GM13976 (cell line): Measurements from ENCODE around the gene ETS2.
A peak's percentile ranks its signal among the peaks of the same experiment; 100 is the strongest.
"Not testable (repeated sequence)": the region's sequence is repeated elsewhere in the genome, so short reads cannot be mapped to it uniquely, and the experiment has no call there.

ENCODE experiments used
- DNase-seq: peaks from one replicate; pipeline ENCODE4 v3.0.0; 2012; ENCODE audit warnings: low spot score
- in situ Hi-C: fragments of 300-500 bp; cut with MboI; formaldehyde crosslinking; loops from one replicate; pipeline ENCODE4 v1.12.0; 2022; ENCODE audit warnings: low sequenced_read_pairs, mixed read lengths, inconsistent platforms; ENCODE audit not compliant: unreplicated experiment
- TF ChIP-seq, protein P1 (sequence below): IDR thresholded peaks from 2 replicates; pipeline ENCODE4 v1.5.1; 2012; ENCODE audit warnings: borderline replicate concordance, mild to moderate bottlenecking; ENCODE audit not compliant: insufficient read depth; ENCODE audit errors: extremely low read depth, missing control alignments, control extremely low read depth

The ETS2 gene

DNA sequence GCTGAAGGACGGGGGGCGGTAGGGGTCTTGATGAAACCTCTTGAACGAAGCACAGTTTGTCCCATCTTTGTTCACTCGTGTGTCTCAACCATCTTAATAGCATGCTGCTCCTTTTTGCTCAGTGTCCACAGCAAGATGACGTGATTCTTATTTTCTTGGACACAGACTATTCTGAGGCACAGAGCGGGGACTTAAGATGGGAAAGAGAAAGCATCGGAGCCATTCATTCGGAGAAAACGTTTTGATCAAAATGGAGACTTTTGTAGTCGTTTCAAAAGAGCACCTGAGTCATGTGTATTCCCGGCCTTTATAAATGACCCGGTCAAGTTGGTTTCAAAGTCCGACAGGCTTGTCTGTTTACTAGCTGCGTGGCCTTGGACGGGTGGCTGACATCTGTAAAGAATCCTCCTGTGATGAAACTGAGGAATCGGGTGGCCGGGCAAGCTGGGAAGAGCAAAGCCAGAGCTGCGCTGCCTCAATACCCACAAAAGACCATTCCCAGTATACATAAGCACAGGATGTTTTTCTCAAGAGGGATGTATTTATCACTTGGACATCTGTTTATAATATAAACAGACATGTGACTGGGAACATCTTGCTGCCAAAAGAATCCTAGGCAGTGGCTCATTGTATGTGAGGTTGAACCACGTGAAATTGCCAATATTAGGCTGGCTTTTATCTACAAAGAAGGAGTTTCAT lies 18.5 kb downstream of the ETS2 start:
- in situ Hi-C loops, result no loop called here
- DNase-seq, result no peak

DNA sequence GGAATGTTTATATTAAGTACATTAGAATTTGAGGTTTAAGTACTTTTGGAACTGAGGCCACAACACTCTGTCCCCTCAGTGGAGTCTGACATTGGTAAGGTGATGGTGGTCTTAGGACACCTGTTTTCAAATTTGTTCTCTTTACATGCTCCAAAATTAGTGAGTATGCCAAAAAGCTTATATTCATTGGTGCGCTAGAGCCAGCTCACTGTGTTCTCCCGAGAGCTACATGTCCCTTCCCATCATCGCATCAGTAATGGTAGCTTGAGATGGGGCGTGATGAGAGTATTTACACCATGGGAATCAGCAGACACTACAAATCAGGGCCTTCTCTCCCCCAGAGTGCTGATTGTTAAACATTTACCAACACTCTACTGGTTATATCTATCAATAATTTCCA lies 19.5 kb downstream of the ETS2 start:
- TF ChIP-seq, protein P1, sequence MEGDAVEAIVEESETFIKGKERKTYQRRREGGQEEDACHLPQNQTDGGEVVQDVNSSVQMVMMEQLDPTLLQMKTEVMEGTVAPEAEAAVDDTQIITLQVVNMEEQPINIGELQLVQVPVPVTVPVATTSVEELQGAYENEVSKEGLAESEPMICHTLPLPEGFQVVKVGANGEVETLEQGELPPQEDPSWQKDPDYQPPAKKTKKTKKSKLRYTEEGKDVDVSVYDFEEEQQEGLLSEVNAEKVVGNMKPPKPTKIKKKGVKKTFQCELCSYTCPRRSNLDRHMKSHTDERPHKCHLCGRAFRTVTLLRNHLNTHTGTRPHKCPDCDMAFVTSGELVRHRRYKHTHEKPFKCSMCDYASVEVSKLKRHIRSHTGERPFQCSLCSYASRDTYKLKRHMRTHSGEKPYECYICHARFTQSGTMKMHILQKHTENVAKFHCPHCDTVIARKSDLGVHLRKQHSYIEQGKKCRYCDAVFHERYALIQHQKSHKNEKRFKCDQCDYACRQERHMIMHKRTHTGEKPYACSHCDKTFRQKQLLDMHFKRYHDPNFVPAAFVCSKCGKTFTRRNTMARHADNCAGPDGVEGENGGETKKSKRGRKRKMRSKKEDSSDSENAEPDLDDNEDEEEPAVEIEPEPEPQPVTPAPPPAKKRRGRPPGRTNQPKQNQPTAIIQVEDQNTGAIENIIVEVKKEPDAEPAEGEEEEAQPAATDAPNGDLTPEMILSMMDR, result no peak
- DNase-seq, result no peak
- in situ Hi-C loops, result no loop called here

More for the DNA sequence above, 18.5 kb downstream of the ETS2 start:
- TF ChIP-seq, protein P1, result no peak

DNA sequence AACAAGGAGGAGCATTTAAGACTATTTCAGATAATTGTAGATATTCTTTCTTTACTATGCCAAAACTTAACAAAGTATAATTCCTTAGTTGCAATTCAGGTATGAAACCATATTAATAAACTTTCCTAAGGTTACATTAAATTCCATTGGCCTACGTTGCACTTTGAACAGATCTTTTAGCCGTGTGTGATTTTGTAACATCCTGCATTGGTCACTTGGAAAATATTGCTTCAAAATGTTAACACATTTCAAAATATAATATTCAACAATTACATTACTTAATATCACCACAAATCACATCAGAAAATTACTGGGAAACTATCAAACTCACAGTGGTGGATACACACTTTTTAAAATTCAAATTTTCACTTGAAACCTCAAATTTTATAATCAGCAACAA lies 20.2 kb downstream of the ETS2 start:
- DNase-seq, result no peak
- TF ChIP-seq, protein P1, result no peak
- in situ Hi-C loops, result no loop called here

DNA sequence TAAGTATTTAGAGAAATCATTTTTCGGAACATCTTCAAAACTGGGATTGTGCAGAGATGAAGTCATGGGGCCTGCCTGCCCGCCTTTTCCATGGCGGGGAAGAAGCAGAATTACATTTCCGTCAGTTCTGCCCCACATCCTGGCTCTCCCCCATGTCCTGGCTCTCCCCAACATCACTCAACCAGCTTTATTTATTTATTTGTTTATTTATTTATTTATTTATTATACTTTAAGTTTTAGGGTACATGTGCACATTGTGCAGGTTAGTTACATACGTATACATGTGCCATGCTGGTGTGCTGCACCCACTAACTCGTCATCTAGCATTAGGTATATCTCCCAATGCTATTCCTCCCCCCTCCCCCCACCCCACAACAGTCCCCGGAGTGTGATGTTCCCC lies 22.4 kb downstream of the ETS2 start:
- in situ Hi-C loops, result not testable (repeated sequence)

GRCh38 chr21:38830671-38831525 lies 25.2 kb downstream of the ETS2 start:
- in situ Hi-C loops, result no loop called here
- DNase-seq, result peak; percentile 53
- TF ChIP-seq, protein P1, result no peak

More for the DNA sequence above, 22.4 kb downstream of the ETS2 start:
- not testable (repeated sequence) for DNase-seq

GRCh38 chr21:38831526-38832467 lies 26.1 kb downstream of the ETS2 start:
- in situ Hi-C loops, result no loop called here
- peak; percentile 60 for DNase-seq
- TF ChIP-seq, protein P1, result no peak
